Psoas muscle (tissue), 8 donors: ENCODE measurements around the gene RPTOR. TPM values are rescaled to one million over a fixed set of nuclear protein-coding genes. Genes with fewer than 3 reads are reported as not detected.
"Not testable (repeated sequence)": the region's sequence is repeated elsewhere in the genome, so short reads cannot be mapped to it uniquely, and the experiment has no call there.

ENCODE experiments used
- ATAC-seq, 4 donors: fragments of 200-7000 bp; cut with Tn5 transposase; one replicate each; pipeline ENCODE4 v1.9.1; 2020; ENCODE audit warnings: moderate library complexity in 3 of 4, mild to moderate bottlenecking in 2 of 4
- DNase-seq, 2 donors: peaks; one replicate each; pipeline ENCODE4 v3.0.0-alpha.2; 2020
- H3K27ac ChIP-seq: fragments of 200-600 bp; one replicate; pipeline ENCODE4 v1.8.0; 2022
- H3K27me3 ChIP-seq, 3 donors: fragments of 200-600 bp in 1 of 3; one replicate each; pipeline versions ENCODE4 v1.6.1 to v1.8.0; 2013 to 2022; ENCODE audit warnings: low read length in 2 of 3, mild to moderate bottlenecking in 2 of 3, moderate library complexity in 1 of 3; ENCODE audit not compliant: insufficient read depth in 3 of 3
- H3K36me3 ChIP-seq, 2 donors: fragments of 200-600 bp in 1 of 2; one replicate each; pipeline versions ENCODE4 v1.6.1 to v1.8.0; 2013 to 2022; ENCODE audit warnings: low read depth in 1 of 2, mild to moderate bottlenecking in 1 of 2, moderate library complexity in 1 of 2; ENCODE audit not compliant: insufficient read depth in 1 of 2
- H3K4me1 ChIP-seq: fragments of 200-600 bp; one replicate; pipeline ENCODE4 v1.8.0; 2022
- H3K4me3 ChIP-seq: fragments of 200-600 bp; one replicate; pipeline ENCODE4 v1.8.0; 2022; ENCODE audit warnings: mild to moderate bottlenecking
- H3K9me3 ChIP-seq: fragments of 200-600 bp; one replicate; pipeline ENCODE4 v1.8.0; 2022
- WGBS, 3 donors: extraction: QIAGEN DNeasy Blood & Tissue Kit; methylation state at CpG; one replicate each; pipeline versions ENCODE4 v1.1.6 to v1.1.7; 2013; 5-methylcytosine and 5-hydroxymethylcytosine counted together
- intact Hi-C, 2 donors: fragments of 100-400 bp; cut with DNase I; formaldehyde crosslinking; loops; one replicate each; pipeline versions ENCODE4 v1.11.0 to v1.14.2; 2022
- polyA plus RNA-seq, 3 donors: library from polyadenylated mRNA; stranded (reverse); fragments of 200-250 nt; gene quantifications; one replicate each; pipeline ENCODE4 v1.2.3, GENCODE V29; 2013
- total RNA-seq, 4 donors: library from RNA; stranded (reverse); fragmentation: NEBNext Ultra II Directional in 2 of 4; extraction: Animal tissue kit (Norgen Biotek cat#: 25700) in 2 of 4; gene quantifications; one replicate each; pipeline versions ENCODE4 v1.2.1 to v1.2.4, GENCODE V29; 2021 to 2023
- TF ChIP-seq, protein P1 (sequence below): fragments of 200-600 bp; IDR thresholded peaks from one replicate; pipeline ENCODE4 v1.8.0; 2022; ENCODE audit warnings: antibody characterized with exemption
- donor health status: healthy with polysubstance abuse.
- donor health status: DM: no; HTN: no; CAD: no; lungs with moderate emphysema.
- donor health status: Bipolar disorder and iron deficiency.
- donor health status: healthy.
- donor health status: DM: yes; HTN: yes; CAD: no.
- donor health status: DM: no; HTN: no; CAD: no.
- donor health status: DM: no; HTN: no; CAD: no.
- donor health status: DM: yes; HTN: yes; CAD: no.

Gene RPTOR
- total and polyA plus RNA-seq, 7 donors: 13.6 to 82.2 (median 32.5) TPM

DNA sequence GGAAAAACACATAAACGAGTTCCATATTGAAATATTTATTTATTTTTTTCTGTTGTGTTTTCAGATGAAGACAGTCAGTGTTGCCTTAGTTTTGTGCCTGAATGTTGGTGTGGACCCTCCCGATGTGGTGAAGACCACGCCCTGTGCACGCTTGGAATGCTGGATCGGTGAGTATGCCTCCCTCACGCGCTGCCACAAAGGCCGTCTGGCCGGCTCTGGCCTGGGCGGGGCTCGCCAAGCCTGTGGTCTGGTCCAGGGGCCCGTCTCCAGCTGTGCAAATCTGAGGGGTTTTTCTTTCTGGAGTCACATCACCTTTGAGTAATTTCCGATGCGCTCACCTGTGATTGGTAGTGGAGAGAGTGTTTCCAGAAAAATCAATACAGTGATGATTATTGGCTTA, 81.0 kb downstream of the RPTOR start:
- intact Hi-C loops: no loop called here
- DNase-seq: no peak
- 75 to 90% (median 83%) methylated on average over 14 of the region's 14 CpGs for WGBS, 3 donors
- Histone ChIP-seq H3K9me3 (no peaks in the 10 kb centered on the region), H3K27ac (no peak overlapping the region), H3K36me3 (peaks cover 2 to 18% of the 10 kb centered on the region in 2 donors), H3K27me3 (no peaks in the 10 kb centered on the region), H3K4me1 (peaks cover 9% of the 10 kb centered on the region), H3K4me3 (no peak overlapping the region)
- ATAC-seq: peak; percentile 25 to 70 (median 63)
- TF ChIP-seq, protein P1, sequence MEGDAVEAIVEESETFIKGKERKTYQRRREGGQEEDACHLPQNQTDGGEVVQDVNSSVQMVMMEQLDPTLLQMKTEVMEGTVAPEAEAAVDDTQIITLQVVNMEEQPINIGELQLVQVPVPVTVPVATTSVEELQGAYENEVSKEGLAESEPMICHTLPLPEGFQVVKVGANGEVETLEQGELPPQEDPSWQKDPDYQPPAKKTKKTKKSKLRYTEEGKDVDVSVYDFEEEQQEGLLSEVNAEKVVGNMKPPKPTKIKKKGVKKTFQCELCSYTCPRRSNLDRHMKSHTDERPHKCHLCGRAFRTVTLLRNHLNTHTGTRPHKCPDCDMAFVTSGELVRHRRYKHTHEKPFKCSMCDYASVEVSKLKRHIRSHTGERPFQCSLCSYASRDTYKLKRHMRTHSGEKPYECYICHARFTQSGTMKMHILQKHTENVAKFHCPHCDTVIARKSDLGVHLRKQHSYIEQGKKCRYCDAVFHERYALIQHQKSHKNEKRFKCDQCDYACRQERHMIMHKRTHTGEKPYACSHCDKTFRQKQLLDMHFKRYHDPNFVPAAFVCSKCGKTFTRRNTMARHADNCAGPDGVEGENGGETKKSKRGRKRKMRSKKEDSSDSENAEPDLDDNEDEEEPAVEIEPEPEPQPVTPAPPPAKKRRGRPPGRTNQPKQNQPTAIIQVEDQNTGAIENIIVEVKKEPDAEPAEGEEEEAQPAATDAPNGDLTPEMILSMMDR: no peak

DNA sequence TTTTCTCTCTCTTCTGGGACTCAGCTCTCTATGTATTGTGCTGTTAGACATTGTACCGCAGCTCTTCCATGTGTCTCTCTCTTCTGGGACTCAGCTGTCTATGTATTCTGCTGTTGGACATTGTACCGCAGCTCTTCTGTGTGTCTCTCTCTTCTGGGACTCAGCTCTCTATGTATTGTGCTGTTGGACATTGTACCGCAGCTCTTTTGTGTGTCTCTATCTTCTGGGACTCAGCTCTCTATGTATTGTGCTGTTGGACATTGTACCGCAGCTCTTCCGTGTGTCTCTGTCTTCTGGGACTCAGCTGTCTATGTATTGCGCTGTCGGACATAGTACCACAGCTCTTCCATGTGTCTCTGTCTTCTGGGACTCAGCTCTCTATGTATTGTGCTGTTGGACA, 84.2 kb downstream of the RPTOR start:
- H3K9me3 ChIP-seq, H3K27ac ChIP-seq, DNase-seq, intact Hi-C loops, ATAC-seq, H3K27me3 ChIP-seq, H3K4me3 ChIP-seq, H3K4me1 ChIP-seq: not testable (repeated sequence)
- 89 to 90% (median 90%) methylated on average over 7 of the region's 7 CpGs for WGBS, 3 donors
- H3K36me3 ChIP-seq: peaks cover 2 to 18% of the 10 kb centered on the region in 2 donors

DNA sequence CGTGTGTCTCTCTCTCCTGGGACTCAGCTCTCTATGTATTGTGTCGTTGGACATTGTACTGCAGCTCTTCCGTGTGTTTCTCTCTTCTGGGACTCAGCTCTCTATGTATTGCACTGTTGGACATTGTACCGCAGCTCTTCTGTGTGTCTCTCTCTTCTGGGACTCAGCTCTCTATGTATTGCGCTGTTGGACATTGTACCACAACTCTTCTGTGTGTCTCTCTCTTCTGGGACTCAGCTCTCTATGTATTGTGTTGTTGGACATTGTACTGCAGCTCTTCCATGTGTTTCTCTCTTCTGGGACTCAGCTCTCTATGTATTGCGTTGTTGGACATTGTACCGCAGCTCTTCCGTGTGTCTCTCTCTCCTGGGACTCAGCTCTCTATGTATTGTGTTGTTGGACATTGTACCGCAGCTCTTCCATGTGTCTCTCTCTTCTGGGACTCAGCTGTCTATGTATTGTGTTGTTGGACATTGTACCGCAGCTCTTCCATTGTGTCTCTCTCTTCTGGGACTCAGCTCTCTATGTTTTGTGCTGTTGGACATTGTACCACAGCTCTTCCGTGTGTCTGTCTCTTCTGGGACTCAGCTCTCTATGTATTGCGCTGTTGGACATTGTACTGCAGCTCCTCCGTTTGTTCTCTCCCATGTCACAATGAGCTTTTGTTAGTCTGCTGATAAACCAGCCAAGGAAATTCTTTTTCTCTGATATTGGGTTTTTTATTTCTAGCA, 84.8 kb downstream of the RPTOR start:
- TF ChIP-seq, protein P1: no peak
- Histone ChIP-seq H3K36me3 (peaks cover 2 to 18% of the 10 kb centered on the region in 2 donors), H3K4me1 (no peaks in the 10 kb centered on the region), H3K9me3 (no peaks in the 10 kb centered on the region), H3K27me3 (no peaks in the 10 kb centered on the region), H3K4me3 (no peak overlapping the region), H3K27ac (no peak overlapping the region)
- no peak for ATAC-seq
- intact Hi-C loops: no loop called here
- 88 to 90% (median 89%) methylated on average over 13 of the region's 13 CpGs for whole genome bisulfite sequencing, 3 donors
- DNase-seq: no peak

DNA sequence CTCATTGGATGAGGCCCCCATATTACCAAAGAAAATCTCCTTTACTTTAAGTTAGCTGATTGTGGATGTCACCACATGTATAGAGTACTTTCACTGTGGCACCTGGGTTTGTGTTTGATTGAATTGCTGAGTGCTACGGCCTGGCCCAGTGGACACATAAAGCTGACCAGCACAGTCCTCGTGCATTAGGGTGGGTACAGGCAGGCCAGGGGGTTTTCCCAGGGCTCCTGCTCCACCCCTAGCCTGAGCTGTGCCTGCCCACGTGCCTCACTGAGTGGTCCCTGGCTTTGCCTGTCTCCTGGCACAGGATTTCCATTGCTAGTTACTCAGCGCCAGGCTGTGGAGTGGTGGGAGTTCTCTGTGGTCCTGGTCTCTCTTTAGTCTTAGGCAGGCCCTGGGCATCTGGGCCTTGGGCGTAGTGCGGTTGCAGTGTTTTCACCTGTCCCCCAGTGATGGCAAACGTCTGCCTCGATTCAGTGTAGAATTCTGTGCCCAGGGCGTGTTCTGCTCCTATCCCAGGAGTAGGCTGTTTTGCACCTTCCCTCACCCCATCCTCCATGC, 86.0 kb downstream of the RPTOR start:
- Histone ChIP-seq H3K9me3 (no peaks in the 10 kb centered on the region), H3K27me3 (no peaks in the 10 kb centered on the region), H3K4me3 (no peak overlapping the region), H3K27ac (no peak overlapping the region), H3K36me3 (peaks cover 2 to 16% of the 10 kb centered on the region in 2 donors), H3K4me1 (no peaks in the 10 kb centered on the region)
- ATAC-seq (peak in 1 of 4 donors; percentile 8), DNase-seq (no peak)
- TF ChIP-seq, protein P1: no peak
- 89 to 92% (median 90%) methylated on average over 9 of the region's 9 CpGs for WGBS, 3 donors
- intact Hi-C loops: no loop called here

DNA sequence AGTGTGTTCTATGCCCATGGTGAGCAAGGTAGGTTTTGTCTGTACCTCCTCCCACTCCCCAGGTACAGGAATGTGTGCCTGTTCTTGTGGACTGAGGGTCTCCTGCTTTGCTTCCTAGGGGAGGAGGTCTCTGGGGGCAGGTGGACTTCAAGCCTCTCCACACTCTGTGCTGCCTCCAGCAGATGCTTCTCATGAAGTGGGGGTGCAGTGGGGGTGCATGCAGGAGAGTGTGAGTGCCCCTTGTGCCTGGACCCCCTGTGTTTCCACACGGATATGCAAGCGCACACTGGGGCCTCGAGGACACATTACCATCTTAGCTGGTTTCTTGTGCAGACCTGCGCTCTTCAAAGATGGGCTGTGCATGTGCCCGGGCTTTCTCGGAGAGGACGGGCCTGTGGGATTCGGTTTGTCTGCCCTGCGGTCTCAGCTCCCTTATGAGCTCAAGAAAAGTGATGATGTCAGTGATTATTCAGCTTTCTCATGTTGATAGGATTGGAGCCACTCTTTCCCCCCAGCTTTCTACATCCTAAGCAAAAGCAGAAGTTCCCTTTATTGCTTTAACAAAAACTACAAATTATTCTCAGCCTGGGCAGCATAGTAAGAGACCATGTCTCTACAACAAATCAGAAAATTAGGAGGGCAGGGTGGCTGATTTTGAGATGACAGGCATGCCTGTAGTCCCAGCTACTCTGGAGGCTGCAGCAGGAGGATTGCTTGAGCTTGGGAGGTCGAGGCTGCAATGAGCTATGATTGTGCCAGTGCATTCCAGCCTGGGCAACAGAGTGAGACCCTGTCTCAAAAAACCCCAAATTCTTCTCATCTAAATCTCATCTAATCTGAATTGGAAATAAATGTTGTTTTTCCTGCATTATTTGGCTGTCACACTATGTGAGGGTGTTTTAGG, 86.8 kb downstream of the RPTOR start:
- ATAC-seq (no peak), DNase-seq (no peak)
- Histone ChIP-seq H3K27ac (no peak overlapping the region), H3K4me3 (no peak overlapping the region), H3K4me1 (no peaks in the 10 kb centered on the region), H3K9me3 (no peaks in the 10 kb centered on the region), H3K27me3 (no peaks in the 10 kb centered on the region), H3K36me3 (peaks cover 2 to 9% of the 10 kb centered on the region in 2 donors)
- WGBS, 3 donors: 88 to 91% (median 88%) methylated on average over 10 of the region's 10 CpGs
- TF ChIP-seq, protein P1: no peak
- intact Hi-C loops: no loop called here
